GM12891 (cell line): ENCODE data around the gene C3orf62. TPM values are rescaled to one million over a fixed set of nuclear protein-coding genes. Genes with fewer than 3 reads are reported as not detected.

ENCODE experiments used
- DNase-seq: peaks from one replicate; pipeline ENCODE4 v3.0.0; 2011; ENCODE audit warnings: low spot score; ENCODE audit not compliant: insufficient read length
- FAIRE-seq: peaks from 2 replicates; lab custom pipeline; 2011; peaks lifted over from hg19 to GRCh38; lab: Jason Lieb, UNC
- PAX5 ChIP-seq: IDR thresholded peaks from 2 replicates; pipeline ENCODE4 v1.6.1; 2011; ENCODE audit warnings: low read length, moderate library complexity, mild to moderate bottlenecking; ENCODE audit not compliant: insufficient read depth, severe bottlenecking
- POLR2A ChIP-seq: IDR thresholded peaks from 2 replicates; pipeline ENCODE4 v1.6.1; 2011; ENCODE audit warnings: low read depth, low read length, control low read depth
- POLR2AphosphoS5 ChIP-seq: IDR thresholded peaks from 2 replicates; pipeline ENCODE4 v1.6.1; 2011; ENCODE audit warnings: low read depth, low read length, control low read depth
- POU2F2 ChIP-seq: IDR thresholded peaks from 2 replicates; pipeline ENCODE4 v1.6.1; 2011; ENCODE audit warnings: low read depth, mild to moderate bottlenecking, control low read depth, low read length, moderate library complexity
- SPI1 ChIP-seq: IDR thresholded peaks from 2 replicates; pipeline ENCODE4 v1.6.1; 2011; ENCODE audit warnings: low read depth, low read length, control low read depth
- TAF1 ChIP-seq: IDR thresholded peaks from 2 replicates; pipeline ENCODE4 v1.6.1; 2011; ENCODE audit warnings: low read depth, low read length, control low read depth
- polyA plus RNA-seq: library from polyadenylated mRNA; unstranded; fragments of >200 nt; gene quantifications from one replicate; pipeline ENCODE4 v1.2.1, GENCODE V29; 2012; ENCODE audit warnings: low read depth, missing spikeins, inconsistent platforms; ENCODE audit not compliant: missing spikeins

Gene C3orf62
- 4.0 TPM for polyA plus RNA-seq

DNA sequence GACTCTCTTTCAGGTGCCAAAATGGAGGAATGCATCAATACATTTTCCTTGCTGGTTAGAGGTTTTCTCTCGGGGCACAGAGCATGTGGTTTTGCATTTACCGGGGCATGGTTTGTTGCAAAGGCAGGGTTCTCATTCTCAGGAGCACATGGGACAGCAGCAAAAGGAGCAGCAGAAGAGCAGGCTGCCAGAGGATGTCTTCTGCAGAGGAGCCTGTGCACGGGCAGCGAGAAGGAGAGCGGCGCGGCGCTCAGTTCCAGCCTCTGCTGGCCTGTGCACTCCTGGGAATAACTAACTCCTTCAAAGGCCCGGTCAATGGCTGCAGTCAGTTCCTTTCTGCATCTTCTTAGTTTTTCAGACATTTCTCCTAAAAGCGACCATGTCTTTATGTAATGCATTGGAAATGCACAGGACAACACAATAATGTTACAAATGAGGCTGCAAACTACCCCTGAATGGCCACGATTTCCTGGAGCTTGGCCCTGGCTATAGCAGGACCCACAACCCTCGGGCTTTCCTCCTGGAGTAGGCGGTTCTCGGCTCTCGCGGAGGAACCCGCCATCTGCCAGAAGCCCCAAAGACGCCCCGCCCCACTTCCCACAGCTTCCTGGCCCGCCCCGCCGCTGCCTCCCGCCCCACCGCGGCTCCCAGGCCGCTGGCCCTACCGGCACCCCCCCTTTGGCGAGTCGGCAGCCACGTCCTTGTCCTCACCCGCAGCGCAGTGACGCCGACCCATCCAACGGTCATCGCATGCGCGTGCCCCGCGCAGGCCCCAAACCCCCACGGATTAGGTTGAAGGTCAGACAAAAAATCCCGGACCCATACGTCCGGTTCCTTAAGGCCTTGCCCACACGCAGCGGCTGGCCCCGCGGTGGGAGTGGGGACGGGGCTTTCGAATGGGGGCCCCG is at the start of gene C3orf62:
C3orf62 (minus strand) TSS at position 758 of the 908 bp plus-strand sequence; CDS start at position 398, 360 bp downstream.
- FAIRE-seq (peak; percentile 93), DNase-seq (peak; percentile 76)
- no peak for TF ChIP-seq SPI1
- TF ChIP-seq POLR2A: peak; percentile 80
- peak; percentile 88 for TF ChIP-seq POLR2AphosphoS5
- peak; percentile 43; the same call in 1 of the 2 replicates for TF ChIP-seq TAF1

- TF ChIP-seq POLR2A: no peak
- TF ChIP-seq SPI1: no peak
- no peak for TF ChIP-seq POU2F2
- TF ChIP-seq TAF1: no peak
- TF ChIP-seq PAX5: no peak
- TF ChIP-seq POLR2AphosphoS5: no peak
- DNase-seq (no peak), FAIRE-seq (no peak)
Observed at GRCh38 chr3:49324768-49325167, 47.7 kb upstream of the C3orf62 start.

- no peak for DNase-seq
- TF ChIP-seq POU2F2 (no peak), POLR2A (no peak), TAF1 (no peak), SPI1 (no peak), POLR2AphosphoS5 (no peak), PAX5 (no peak)
- FAIRE-seq: no peak
Observed at GRCh38 chr3:49316696-49317457, 39.8 kb upstream of the C3orf62 start.

DNA sequence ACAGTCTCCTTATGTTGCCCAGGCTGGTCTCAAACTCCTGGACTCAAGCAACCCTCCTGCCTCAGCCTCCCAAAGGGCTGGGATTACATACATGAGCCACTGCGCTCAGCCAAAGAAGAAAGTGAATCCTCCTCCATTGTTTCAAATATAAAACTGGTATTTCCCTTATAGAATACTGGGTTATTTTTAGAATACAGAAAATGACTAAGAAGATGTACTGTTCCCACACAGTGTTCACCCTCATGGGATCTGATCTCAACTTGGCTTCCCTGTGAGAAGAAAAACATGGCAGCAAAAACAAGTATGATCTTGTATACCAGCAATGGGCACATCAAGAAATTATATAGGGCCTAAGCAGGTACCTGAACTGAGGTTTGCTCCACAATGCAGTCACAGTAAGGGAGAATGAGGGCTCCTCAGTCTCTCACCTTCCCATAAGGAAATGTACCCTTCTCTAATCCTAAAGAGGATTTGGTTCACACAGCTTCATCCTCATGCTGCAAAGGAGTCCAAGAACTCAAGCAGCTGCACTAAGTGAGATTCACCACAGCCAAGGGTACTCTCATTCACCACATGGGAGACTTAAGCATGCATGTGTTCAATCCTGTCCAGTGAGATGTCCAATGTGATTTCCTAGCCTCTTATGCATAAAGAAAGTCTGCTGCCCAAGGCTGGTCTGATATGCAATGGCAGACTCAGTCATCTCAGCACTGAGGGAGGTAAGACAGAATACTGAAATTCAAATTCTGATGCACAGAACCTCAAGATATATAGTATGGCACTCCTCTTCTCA is 37.1 kb upstream of the C3orf62 start:
- FAIRE-seq (peak; percentile 80), DNase-seq (no peak)
- no peak for TF ChIP-seq POU2F2
- no peak for TF ChIP-seq PAX5
- TF ChIP-seq POLR2AphosphoS5: no peak
- TF ChIP-seq TAF1: no peak
- no peak for TF ChIP-seq SPI1
- TF ChIP-seq POLR2A: no peak

DNA sequence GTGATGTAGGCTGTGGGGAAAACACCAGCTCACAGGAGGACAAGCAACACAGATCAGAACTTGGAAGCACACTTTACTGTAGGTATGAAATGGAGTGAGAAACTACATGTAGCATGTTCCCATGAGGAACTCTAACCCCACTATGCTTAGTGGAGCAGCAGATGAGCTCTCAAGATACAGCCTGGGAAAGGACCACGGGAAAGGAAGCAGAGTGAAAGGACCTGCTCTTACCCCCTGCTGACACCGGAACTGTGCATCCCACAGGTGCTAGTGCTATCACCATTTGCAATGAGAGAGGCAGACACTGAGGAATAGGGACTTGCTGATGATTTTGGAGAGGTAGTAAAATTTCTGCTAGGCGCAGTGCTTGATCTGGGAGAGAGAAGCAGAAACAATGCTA is 34.3 kb upstream of the C3orf62 start:
- TF ChIP-seq POLR2AphosphoS5 (no peak), SPI1 (no peak), POU2F2 (no peak)
- DNase-seq: no peak
- FAIRE-seq: no peak

DNA sequence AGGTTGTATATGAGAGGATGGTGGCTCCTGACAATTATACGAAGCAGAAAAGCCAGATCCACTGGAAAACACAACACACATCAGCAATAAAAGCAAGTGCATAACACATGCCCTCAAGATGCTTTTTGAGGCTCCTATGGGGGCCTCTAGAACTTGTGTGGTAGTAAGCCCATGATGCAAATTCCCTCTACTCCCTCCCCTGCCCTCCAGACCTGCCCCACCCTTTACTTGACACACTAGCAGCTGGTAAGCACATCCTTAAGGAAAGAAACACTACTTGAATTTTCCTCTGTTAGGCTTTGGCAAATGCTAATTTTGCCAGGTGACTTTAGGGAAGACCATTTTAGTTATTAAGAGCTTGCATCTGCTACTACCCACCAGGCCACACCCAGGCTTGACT is 33.6 kb upstream of the C3orf62 start:
- no peak for FAIRE-seq
- DNase-seq: no peak

GRCh38 chr3:49305608-49306007 is 28.6 kb upstream of the C3orf62 start:
- DNase-seq: no peak
- TF ChIP-seq POLR2A (no peak), POU2F2 (no peak)
- FAIRE-seq: no peak

More for the DNA sequence above, 33.6 kb upstream of the C3orf62 start:
- TF ChIP-seq POLR2AphosphoS5 (no peak), SPI1 (no peak)

- TF ChIP-seq SPI1 (no peak), POU2F2 (no peak), POLR2AphosphoS5 (no peak), POLR2A (no peak), PAX5 (no peak), TAF1 (no peak)
- FAIRE-seq: no peak
- no peak for DNase-seq
Observed at GRCh38 chr3:49302613-49303012, 25.6 kb upstream of the C3orf62 start.

DNA sequence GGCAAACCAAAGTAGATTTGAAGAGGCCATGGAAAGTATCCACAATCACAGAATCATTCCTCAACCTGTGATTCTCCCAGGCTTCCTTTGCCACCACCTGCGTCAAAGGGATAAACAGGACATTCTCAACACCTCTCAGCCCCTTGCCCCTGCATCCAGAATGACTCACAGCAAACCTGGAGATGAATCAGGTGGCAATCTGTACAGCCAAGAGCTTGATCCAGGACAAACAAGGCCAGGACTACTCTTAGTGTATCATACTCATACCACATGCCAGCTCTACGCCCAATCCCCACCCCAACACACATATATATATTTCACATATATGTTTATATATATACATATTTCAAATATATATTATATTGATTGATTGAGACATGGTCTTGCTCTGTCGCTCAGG is 23.6 kb upstream of the C3orf62 start:
- FAIRE-seq: no peak
- TF ChIP-seq TAF1 (no peak), POU2F2 (no peak), SPI1 (no peak), PAX5 (no peak), POLR2AphosphoS5 (no peak), POLR2A (no peak)
- no peak for DNase-seq

GRCh38 chr3:49298511-49298910 is 21.5 kb upstream of the C3orf62 start:
- no peak for FAIRE-seq
- no peak for DNase-seq
- TF ChIP-seq POLR2AphosphoS5 (peak; percentile 26; the same call in 1 of the 2 replicates), SPI1 (no peak)
